K562 treated with DMSO at 1 percent for 24 hours (cell line): ENCODE results near the gene IGSF9B. TPM values are rescaled to one million over a fixed set of nuclear protein-coding genes. Genes with fewer than 3 reads are reported as not detected.

ENCODE experiments used
- total RNA-seq: library from RNA; unstranded; fragments of 300-600 nt; gene quantifications from 2 replicates; pipeline ENCODE4 v1.2.3, GENCODE V29; 2022; ENCODE audit warnings: low read depth; ENCODE audit not compliant: insufficient read depth

IGSF9B gene
- not detected in 2 replicates for total RNA-seq

DNA sequence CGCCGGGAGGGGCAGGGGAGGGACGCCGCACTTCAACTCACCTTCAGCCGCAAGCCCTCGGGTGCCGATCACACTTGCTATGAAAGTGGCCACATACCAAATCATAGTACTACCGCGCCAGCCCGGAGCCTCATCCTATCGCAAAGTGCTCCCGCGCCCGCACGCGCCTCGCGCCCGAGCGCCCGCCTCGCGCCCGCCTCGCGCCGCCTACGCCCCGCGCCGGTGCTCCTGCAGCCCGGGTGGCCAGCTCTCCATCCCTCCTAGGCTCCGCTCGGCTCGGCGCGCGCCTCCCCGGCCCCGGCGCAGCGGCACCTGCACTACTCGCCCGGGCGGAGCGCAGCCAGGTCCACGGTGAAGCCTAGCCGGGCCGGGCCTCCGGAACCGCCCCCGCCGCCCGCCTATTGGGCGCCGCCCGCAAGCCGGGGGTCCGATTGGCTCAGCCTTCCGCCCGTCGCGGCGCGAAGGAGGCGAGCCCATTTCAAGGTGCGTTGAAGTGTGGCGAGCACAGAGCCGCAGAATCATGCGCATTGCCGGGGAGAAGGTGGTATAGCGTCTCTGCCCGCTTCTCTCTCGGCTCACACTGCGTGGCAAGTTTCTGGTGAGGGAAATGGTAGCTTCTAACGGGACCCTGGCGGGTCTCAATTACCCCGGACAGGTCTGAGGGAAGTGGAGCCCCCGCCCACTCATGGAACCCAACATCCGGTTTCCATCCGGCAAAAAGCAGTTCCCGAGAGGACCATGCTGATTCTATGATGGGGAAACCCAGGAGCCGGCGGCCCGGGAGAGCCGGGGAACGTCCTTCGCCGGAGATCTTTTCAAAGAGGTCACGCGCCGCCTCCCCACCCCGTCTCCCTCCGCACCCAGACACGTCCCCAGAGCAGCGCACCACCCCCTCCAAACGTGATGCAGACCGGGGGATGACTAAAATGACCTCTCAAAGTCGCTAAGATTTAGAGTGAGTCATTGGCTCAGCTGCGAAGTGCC is at the start of gene IGSF9B:
Gene IGSF9B, minus strand, starts transcription at position 319 of the 984 bp plus-strand sequence. Its CDS starts 214 bp downstream, at position 105.

Other genes with a start within 250 kb of the IGSF9B start
- gene SPATA19, start 111.5 kb downstream of the IGSF9B start, total RNA-seq, result not detected in 2 replicates
- 0.46 and 0.54 TPM in 2 replicates for gene JAM3, start 112.1 kb upstream of the IGSF9B start, total RNA-seq